SK-N-SH (cell line): ENCODE results near the gene TYSND1.

Experiments used
- CTCF ChIP-seq: fragments of 200-600 bp; sonication (generic); IDR thresholded peaks from 2 replicates; pipeline ENCODE4 v1.6.1; 2017; ENCODE audit warnings: antibody characterized with exemption, mild to moderate bottlenecking, moderate library complexity
- MAX ChIP-seq: IDR thresholded peaks from 2 replicates; pipeline ENCODE4 v1.4.0; 2012; ENCODE audit warnings: low read depth
- MXI1 ChIP-seq: IDR thresholded peaks from 2 replicates; pipeline ENCODE4 v1.6.1; 2012; ENCODE audit warnings: mild to moderate bottlenecking, low read depth, low read length, improper control_type of control experiment
- NFIC ChIP-seq: IDR thresholded peaks from 2 replicates; pipeline ENCODE4 v1.4.0; 2012; ENCODE audit warnings: borderline replicate concordance
- POLR2AphosphoS5 ChIP-seq: IDR thresholded peaks from 2 replicates; pipeline ENCODE4 v1.6.1; 2012; ENCODE audit warnings: low read depth, low read length
- RAD21 ChIP-seq: IDR thresholded peaks from 2 replicates; pipeline ENCODE4 v1.6.1; 2012; ENCODE audit warnings: mild to moderate bottlenecking, low read length
- RCOR1 ChIP-seq: fragments of 150-350 bp; IDR thresholded peaks from 2 replicates; pipeline ENCODE4 v1.6.1; 2017; ENCODE audit warnings: antibody characterized with exemption, low read length
- RFX5 ChIP-seq: IDR thresholded peaks from 2 replicates; pipeline ENCODE4 v1.6.1; 2012; ENCODE audit warnings: mild to moderate bottlenecking, improper control_type of control experiment, low read length
- SMC3 ChIP-seq: IDR thresholded peaks from 2 replicates; pipeline ENCODE4 v1.6.1; 2012; ENCODE audit warnings: low read depth, low read length, improper control_type of control experiment
- TAF1 ChIP-seq: IDR thresholded peaks from 2 replicates; pipeline ENCODE4 v1.6.1; 2012; ENCODE audit warnings: low read depth, mild to moderate bottlenecking, low read length, moderate library complexity, borderline replicate concordance
- TCF12 ChIP-seq: IDR thresholded peaks from 2 replicates; pipeline ENCODE4 v1.4.0; 2012
- YY1 ChIP-seq: IDR thresholded peaks from 2 replicates; pipeline ENCODE4 v1.4.0; 2012; ENCODE audit warnings: low read depth, mild to moderate bottlenecking

- TF ChIP-seq CTCF (no peak), YY1 (no peak), MAX (no peak), MXI1 (no peak), NFIC (no peak), POLR2AphosphoS5 (no peak), RCOR1 (no peak), TCF12 (no peak), TAF1 (no peak), RFX5 (no peak), RAD21 (no peak), SMC3 (no peak)
Measured at GRCh38 chr10:70131560-70131937, 15.0 kb downstream of the TYSND1 start.
